Activated CD8-positive, alpha-beta memory T cell treated with anti-CD3 and anti-CD28 coated beads, Interleukin-2, amount 50 U/mL, for 4 hours (primary cell): ENCODE measurements around the gene PSMB9.
"Not testable (repeated sequence)": the region's sequence is repeated elsewhere in the genome, so short reads cannot be mapped to it uniquely, and the experiment has no call there.

ENCODE experiments used
- DNase-seq: peaks from one replicate; pipeline ENCODE4 v3.0.0-alpha.2; 2020

Gene PSMB9

GRCh38 chr6:32853541-32854375 is at the start of gene PSMB9, which contains the start of gene TAP1:
PSMB9 (plus strand) TSS chr6:32854192; CDS start chr6:32854230, 38 bp downstream.
TAP1 (minus strand) TSS chr6:32853704; CDS start chr6:32853636, 68 bp downstream.
- DNase-seq, result peak; percentile 97

DNA sequence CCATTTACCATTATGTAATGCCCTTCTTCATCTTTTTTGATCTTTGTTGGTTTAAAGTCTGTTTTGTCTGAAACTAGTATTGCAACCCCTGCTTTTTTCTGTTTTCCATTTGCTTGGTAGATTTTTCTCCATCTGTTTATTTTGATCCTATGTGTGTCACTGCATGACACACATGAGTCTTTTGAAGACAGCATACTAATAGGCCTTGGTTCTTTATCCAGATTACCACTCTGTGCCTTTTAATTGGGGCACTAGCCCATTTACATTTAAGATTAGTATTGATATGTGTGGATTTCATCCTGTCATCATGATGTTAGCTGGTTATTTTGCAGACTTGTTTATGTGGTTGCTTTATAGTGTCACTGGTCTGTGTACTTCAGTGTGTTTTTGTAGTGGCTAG is 48.6 kb upstream of the PSMB9 start:
- DNase-seq, result not testable (repeated sequence)

DNA sequence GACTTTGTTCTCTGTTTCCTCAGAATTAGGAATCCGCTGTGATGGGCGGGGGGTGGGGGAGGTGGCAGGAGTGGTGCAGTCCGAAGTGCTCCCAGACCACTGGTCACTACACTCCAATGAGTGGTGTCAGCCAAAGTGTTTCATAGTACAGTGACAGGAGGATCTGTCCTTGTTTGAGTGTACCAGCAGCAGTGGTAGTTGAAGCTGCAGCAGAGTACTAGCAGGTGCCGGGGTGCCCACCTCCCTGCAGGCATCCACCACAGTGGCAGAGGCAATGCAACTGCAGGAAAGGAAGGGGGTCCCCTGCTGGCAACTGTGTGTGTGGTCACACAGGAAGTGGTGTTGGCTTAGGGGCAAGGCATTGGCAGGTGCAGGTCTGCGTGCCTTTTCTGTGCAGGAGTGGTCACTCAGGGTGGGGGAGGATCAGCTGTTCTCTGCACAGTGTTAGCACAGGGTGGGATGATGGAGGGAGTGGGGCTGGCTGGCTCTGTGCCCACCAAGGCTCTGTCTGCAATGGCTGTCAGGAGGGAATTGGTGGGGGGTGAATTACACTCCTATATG is 46.9 kb upstream of the PSMB9 start:
- DNase-seq, result no peak

DNA sequence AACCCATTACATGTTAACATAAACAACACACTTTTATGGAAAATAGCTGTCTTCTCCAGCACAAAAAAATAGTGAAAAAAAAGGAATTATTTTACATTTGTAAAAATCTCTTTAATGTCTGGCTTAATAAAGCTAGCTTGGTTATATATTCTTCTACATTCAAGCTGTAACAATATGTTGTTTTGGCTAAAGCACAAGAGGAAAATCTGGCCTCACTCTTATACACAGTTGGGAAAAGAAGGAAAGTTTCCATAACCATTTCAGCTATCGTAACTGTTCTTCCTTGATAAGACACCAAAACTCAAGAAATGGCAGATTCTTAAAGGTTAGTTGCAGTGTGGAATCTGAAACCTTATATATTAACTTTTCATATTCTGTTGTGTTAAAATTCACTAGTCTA is 44.8 kb upstream of the PSMB9 start:
- no peak for DNase-seq

GRCh38 chr6:32814145-32814544 is 39.8 kb upstream of the PSMB9 start:
- no peak for DNase-seq

- no peak for DNase-seq
These were observed 38.9 kb upstream of the PSMB9 start for GRCh38 chr6:32815115-32815514.

DNA sequence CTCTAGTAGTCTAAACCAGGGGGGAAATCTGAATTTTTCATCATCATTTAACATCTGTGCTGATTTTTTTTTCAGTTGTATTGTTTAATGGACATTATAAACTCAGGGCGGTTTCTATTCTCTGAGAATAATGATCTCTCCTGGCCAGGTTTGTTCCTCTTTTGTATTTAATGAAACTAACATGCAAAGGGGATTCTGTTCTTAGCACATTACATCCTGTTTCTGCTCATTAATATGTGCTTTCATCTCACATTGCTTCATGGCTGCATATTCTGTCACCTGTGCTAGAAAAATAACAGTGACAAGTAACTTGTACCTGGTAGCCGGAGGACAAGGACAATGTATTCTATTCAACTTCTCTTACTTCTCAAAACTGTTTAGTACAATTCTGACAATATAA is 38.0 kb upstream of the PSMB9 start:
- no peak for DNase-seq

- DNase-seq, result no peak
These were observed 37.2 kb upstream of the PSMB9 start, which contains the start of gene HLA-DOB for GRCh38 chr6:32816746-32817204. HLA-DOB (minus strand) TSS chr6:32817002; CDS start chr6:32816951, 51 bp downstream.

GRCh38 chr6:32818867-32819266 is 35.1 kb upstream of the PSMB9 start:
- no peak for DNase-seq

DNA sequence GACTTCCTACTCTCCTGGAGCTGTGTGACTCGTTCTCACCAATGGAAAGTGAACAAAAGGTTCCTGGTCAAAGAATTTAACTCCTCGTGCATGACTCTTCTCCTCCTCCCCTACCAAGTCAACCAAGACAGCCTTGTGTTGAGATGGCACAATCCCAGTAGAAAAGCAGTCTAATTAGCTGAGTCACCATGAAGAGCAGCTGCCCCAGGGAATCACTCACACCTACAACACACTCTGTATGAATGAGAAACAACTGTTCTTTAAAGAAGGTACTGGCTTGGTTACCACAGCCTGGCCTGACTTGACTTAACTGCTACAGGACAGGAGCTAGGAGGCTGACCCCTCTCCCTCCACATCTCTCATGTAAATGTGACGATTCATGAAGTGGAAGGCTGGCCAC is 34.3 kb upstream of the PSMB9 start:
- DNase-seq, result no peak

DNA sequence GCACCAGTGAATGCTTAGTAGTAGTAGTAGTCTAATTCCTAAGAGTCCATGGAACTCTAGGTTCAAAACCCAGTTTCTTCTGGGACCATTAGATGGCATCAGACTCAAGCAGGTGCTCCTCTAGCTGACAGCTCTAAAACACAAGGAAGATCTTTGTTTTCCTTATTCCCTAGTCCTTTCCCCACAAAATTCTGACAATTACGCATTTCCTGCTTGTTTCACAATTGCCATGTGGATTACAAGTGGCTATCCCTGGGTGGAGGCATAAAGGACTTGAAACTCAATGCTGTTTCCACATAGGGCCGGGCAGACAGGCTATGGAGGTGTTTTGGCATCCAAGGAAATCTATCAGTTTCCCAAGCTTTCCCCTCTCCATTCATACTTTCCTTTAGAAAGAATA is 28.0 kb upstream of the PSMB9 start:
- DNase-seq, result no peak

GRCh38 chr6:32827025-32827424 is 27.0 kb upstream of the PSMB9 start:
- no peak for DNase-seq

- DNase-seq, result no peak
These were observed 24.5 kb upstream of the PSMB9 start for GRCh38 chr6:32829495-32829894.

DNA sequence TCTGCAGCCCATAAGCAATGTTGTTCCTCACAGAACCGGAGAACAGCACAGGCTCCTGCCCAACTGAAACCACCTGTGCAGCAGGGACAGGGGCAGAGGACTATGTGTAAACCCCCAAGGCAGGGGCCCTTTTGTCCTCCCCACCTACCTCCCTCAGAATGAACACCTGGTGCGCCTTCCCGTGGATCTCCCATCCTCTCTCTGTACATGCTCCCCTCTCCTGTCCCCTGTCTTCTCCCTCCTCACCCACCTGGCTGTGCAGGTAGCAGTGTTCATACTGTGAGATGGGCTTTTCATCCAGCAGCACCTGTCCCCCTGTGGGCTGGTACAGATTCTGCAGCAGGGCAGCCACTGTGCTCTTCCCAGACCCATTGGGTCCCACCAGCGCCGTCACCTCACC is 24.0 kb upstream of the PSMB9 start:
- no peak for DNase-seq

DNA sequence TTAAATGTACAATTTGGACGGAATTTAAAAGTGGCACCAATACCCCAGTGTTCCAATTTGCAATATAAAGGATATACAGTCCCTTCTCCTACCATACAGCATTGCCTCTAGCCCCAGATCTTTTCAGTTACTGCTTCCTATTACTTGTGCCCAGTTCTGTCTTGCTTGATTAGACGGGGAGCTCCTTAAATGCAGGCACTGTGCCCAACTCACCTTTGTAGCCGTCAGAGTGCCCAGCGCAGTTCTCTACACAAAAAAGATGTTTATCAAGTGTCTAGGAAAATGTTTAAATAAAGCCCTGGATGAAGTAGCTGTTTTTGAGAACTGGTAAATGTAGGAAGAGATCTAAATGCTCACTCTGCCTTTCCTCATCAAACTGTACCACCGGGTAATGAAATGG is 23.1 kb upstream of the PSMB9 start:
- no peak for DNase-seq

- DNase-seq, result no peak
These were observed 21.5 kb upstream of the PSMB9 start for GRCh38 chr6:32832535-32832934.

DNA sequence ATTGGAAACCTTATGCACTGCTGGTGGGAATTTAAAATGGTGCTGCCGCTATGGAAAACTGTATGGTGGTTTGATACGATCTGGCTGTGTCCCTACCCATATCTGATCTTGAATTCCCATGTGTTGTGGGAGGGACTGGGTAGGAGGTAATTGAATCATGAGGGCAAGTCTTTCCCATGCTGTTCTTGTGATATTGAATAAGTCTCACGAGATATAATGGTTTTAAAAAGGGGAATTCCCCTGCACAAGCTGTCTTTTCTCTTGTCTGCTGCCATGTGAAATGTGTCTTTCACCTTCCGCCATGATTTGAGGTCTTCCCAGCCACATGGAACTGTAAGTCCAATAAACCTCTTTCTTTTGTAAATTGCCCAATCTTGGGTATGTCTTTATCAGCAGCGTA is 20.3 kb upstream of the PSMB9 start:
- no peak for DNase-seq

- no peak for DNase-seq
These were observed 18.7 kb upstream of the PSMB9 start for GRCh38 chr6:32835167-32835893.

- no peak for DNase-seq
These were observed 17.1 kb upstream of the PSMB9 start for GRCh38 chr6:32836873-32837272.

- DNase-seq, result no peak
These were observed 16.3 kb upstream of the PSMB9 start for GRCh38 chr6:32837651-32838113.

- DNase-seq, result peak; percentile 99
These were observed 15.7 kb upstream of the PSMB9 start, which contains the start of gene TAP2 for GRCh38 chr6:32838114-32838958. TAP2 (minus strand) TSS chr6:32838739; CDS start chr6:32838233, 506 bp downstream.

DNA sequence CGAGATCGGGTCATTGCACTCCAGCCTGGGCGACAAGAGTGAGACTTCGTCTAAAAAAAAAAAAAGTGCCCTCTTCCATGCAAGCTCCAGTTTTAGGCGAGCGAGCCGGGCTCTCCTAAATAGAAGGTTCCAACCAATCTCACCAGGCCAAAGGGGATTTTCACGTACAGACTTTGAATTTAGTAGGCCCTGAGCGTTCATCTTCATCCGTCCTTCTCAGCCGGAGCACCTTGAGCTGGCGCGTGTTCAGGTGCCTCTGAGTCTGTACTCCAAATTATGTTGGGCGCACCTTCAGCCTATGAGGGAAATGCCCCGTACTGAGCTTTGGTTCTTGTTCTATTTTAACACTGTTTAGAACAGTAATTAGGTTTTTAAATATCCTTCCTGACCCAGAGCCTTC is 14.6 kb upstream of the PSMB9 start:
- no peak for DNase-seq
